ENCODE measurements around the gene POU6F2.
"Not testable (repeated sequence)": the region's sequence is repeated elsewhere in the genome, so short reads cannot be mapped to it uniquely, and the experiment has no call there.

The POU6F2 gene, protein sequence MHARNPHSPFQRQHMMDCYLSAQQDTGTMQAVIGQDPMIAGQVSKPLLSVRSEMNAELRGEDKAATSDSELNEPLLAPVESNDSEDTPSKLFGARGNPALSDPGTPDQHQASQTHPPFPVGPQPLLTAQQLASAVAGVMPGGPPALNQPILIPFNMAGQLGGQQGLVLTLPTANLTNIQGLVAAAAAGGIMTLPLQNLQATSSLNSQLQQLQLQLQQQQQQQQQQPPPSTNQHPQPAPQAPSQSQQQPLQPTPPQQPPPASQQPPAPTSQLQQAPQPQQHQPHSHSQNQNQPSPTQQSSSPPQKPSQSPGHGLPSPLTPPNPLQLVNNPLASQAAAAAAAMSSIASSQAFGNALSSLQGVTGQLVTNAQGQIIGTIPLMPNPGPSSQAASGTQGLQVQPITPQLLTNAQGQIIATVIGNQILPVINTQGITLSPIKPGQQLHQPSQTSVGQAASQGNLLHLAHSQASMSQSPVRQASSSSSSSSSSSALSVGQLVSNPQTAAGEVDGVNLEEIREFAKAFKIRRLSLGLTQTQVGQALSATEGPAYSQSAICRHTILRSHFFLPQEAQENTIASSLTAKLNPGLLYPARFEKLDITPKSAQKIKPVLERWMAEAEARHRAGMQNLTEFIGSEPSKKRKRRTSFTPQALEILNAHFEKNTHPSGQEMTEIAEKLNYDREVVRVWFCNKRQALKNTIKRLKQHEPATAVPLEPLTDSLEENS

DNA sequence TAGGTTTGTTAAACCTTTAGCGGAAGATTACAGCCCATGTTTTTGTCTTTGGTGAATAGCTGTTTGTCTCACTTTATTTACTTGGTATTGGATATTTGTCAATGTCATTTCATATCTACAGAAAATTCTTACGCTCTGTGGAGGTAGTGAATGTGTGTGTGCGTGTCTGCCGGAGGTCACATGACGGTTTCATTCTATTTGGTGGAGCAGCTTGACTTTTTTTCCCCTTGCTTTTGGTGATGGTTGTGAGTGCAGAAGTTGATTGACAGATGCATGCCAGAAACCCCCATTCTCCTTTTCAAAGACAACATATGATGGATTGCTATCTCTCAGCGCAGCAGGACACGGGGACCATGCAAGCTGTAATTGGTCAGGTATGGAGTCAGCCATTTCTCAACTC is at the start of gene POU6F2:
Gene POU6F2, plus strand, starts transcription at position 225 of the 400 bp plus-strand sequence. Its CDS starts 45 bp downstream, at position 270.
- no peak within 1 kb of the TSS for H3K4me3 Mint-ChIP-seq
- peaks cover 68% of the 10 kb centered on the region for H3K27me3 Mint-ChIP-seq
- peaks cover 3% of the 10 kb centered on the region for H3K36me3 Mint-ChIP-seq (ENCODE audit: low read depth)
- peaks cover 6% of the 10 kb centered on the region for H3K9me3 Mint-ChIP-seq
- H3K27ac Mint-ChIP-seq: no peak within 1 kb of the TSS
- no peaks in the 10 kb centered on the region for H3K4me1 Mint-ChIP-seq (ENCODE audit: low read depth)

DNA sequence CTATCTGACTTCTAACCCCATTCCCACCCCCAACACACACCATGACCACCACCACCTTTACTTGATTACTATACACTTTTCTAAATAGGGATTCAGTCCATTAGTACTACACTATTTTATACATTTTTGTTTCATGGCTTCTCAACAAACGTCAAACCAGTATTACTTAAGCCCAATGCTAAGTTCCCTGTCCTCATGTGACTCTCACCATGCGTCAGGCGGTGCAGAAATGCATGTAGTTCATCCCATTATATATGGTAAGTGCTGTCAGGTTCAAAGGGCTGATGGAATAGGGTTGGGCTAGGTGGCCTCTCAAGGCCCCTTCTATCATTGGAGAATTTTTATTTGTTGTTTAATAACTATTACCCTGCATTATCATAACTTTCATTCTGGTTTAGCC is 49.2 kb upstream of the POU6F2 start:
- no peaks in the 10 kb centered on the region for H3K27me3 Mint-ChIP-seq
- H3K9me3 Mint-ChIP-seq: no peaks in the 10 kb centered on the region
- H3K27ac Mint-ChIP-seq: no peak overlapping the region
- H3K4me1 Mint-ChIP-seq (ENCODE audit: low read depth): no peaks in the 10 kb centered on the region
- H3K36me3 Mint-ChIP-seq (ENCODE audit: low read depth): no peaks in the 10 kb centered on the region
- no peak overlapping the region for H3K4me3 Mint-ChIP-seq

DNA sequence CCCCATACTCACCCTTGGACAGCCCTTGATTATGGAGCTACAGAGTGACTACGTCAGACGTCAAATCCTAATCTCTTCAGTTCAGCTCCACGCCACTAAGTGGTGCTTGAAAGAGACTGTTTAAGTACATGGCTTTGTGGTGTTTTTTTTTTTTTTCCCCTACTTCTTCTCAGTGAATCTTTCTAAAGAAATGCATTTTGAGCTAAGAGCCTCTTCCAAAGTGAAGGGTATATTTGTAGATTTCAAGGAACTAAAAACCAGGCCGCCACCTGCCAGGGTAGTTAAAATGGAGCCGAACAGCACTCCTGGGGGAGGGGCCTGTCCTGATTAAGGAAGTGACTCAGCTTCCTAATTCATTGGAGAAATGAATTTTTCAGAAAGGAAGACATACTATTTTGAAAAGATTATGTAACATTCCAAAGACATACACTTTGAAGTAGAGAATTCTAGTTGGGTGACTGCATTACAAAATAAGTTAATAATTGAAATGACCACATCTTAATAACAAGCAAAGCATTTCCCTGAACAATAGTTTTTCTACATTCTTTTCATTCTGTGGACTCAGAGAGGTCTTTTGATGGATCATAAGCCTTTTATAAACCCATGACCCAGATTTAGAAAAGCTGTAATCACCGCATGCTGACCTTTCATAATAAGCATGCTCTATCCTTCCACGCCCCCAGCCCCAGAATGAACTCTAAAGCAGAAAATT is 48.1 kb upstream of the POU6F2 start:
- no peak overlapping the region for H3K27ac Mint-ChIP-seq
- no peaks in the 10 kb centered on the region for H3K36me3 Mint-ChIP-seq (ENCODE audit: low read depth)
- no peaks in the 10 kb centered on the region for H3K9me3 Mint-ChIP-seq
- H3K4me3 Mint-ChIP-seq: no peak overlapping the region
- no peaks in the 10 kb centered on the region for H3K27me3 Mint-ChIP-seq
- H3K4me1 Mint-ChIP-seq (ENCODE audit: low read depth): no peaks in the 10 kb centered on the region

GRCh38 chr7:38932509-38933168 is 45.1 kb upstream of the POU6F2 start:
- peaks cover 3% of the 10 kb centered on the region for H3K27me3 Mint-ChIP-seq
- H3K4me3 Mint-ChIP-seq: no peak overlapping the region
- no peaks in the 10 kb centered on the region for H3K9me3 Mint-ChIP-seq

DNA sequence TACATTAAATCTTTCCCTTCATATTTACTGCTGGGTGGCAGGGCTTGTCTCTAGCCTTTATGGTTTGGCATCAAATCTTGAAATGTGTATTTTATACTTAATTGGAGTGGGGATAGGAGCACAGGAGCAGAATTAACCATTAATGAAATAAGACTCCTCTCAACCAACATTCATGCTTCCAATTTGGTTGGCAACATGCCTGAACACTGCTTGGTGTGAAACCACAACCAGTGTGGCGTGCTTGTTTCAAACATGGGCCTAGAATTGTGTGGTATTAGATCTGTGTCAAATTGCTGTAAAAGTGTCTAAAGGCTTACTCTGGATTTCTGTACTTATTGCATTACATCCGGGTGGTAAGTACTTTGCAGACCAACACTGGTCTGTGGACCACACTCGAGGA is 43.7 kb upstream of the POU6F2 start:
- H3K4me3 Mint-ChIP-seq: no peak overlapping the region
- H3K27me3 Mint-ChIP-seq: peaks cover 3% of the 10 kb centered on the region
- H3K9me3 Mint-ChIP-seq: no peaks in the 10 kb centered on the region
- H3K36me3 Mint-ChIP-seq (ENCODE audit: low read depth): no peaks in the 10 kb centered on the region
- no peak overlapping the region for H3K27ac Mint-ChIP-seq
- no peaks in the 10 kb centered on the region for H3K4me1 Mint-ChIP-seq (ENCODE audit: low read depth)

More at GRCh38 chr7:38932509-38933168, 45.1 kb upstream of the POU6F2 start:
- Mint-ChIP-seq H3K36me3 (ENCODE audit: low read depth) (no peaks in the 10 kb centered on the region), H3K27ac (no peak overlapping the region), H3K4me1 (ENCODE audit: low read depth) (no peaks in the 10 kb centered on the region)

DNA sequence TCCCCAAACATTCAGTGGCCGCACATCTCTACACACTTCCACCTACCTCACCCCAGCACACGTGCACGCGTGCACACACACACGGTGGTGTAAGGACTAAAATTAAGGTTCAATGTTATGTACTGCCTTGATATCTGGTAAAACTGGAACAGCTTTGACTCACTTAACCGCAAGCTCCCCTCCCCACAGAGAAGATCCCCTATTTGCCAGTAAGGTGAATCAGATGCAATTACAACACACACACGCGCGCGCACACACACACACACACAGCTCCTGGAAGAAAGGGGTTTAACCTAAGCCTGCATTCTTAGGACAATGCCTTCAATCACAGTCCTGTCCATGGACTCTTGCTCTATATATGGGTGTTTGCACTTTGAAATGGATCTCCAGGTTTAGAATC is 43.2 kb upstream of the POU6F2 start:
- Mint-ChIP-seq H3K4me3 (no peak overlapping the region), H3K36me3 (ENCODE audit: low read depth) (no peaks in the 10 kb centered on the region), H3K27me3 (peaks cover 3% of the 10 kb centered on the region), H3K9me3 (no peaks in the 10 kb centered on the region), H3K27ac (no peak overlapping the region), H3K4me1 (ENCODE audit: low read depth) (no peaks in the 10 kb centered on the region)

- Mint-ChIP-seq H3K4me1 (ENCODE audit: low read depth) (no peaks in the 10 kb centered on the region), H3K27ac (no peak overlapping the region), H3K36me3 (ENCODE audit: low read depth) (no peaks in the 10 kb centered on the region), H3K9me3 (no peaks in the 10 kb centered on the region), H3K27me3 (peaks cover 3% of the 10 kb centered on the region), H3K4me3 (no peak overlapping the region)
These were observed 41.1 kb upstream of the POU6F2 start for GRCh38 chr7:38936641-38937040.

DNA sequence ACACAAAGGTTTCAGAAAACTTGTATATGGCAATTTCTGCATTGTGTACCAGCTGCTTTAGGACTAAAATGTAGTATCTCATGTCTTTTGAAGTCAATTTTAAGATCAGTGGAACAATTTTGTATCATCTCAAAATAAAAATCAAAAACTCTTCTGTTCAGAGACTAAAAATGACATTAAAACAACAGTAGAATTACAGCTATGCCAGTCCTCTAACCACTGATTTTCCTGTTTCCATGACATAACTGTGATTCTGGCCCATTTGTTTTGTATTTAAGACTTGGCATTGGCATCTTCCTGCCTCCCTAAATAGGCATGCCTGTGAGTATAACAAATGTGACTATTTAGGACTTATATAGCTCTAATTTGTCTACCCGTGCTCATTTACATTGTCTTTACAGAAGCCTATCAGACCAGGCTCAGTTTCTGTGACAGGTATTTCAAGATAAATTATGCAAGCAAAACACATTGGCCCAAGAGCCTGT is 39.7 kb upstream of the POU6F2 start:
- H3K27ac Mint-ChIP-seq: no peak overlapping the region
- peaks cover 8% of the 10 kb centered on the region for H3K27me3 Mint-ChIP-seq
- no peaks in the 10 kb centered on the region for H3K9me3 Mint-ChIP-seq
- no peaks in the 10 kb centered on the region for H3K4me1 Mint-ChIP-seq (ENCODE audit: low read depth)
- H3K36me3 Mint-ChIP-seq (ENCODE audit: low read depth): no peaks in the 10 kb centered on the region
- H3K4me3 Mint-ChIP-seq: no peak overlapping the region

DNA sequence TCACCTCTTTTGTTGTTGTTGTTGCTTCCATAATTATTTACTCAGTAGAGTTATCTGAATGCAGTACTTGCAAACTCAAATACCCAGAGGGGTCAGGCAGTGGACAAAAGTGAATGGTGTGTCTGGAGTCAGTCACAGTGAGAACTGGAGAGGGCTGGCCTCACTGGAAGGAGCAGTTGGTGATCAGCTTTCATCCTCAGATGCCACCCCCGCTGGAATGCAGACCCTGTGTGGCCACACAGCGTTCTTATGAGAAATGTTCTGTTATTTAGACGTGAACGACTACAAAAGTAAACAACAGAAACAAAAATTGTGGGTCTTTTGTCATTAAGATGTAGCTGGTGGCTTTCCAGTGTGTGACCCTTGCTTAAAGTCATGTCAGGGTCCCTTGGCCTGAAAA is 39.1 kb upstream of the POU6F2 start:
- H3K4me1 Mint-ChIP-seq (ENCODE audit: low read depth): no peaks in the 10 kb centered on the region
- H3K36me3 Mint-ChIP-seq (ENCODE audit: low read depth): no peaks in the 10 kb centered on the region
- no peak overlapping the region for H3K27ac Mint-ChIP-seq
- no peaks in the 10 kb centered on the region for H3K9me3 Mint-ChIP-seq
- H3K4me3 Mint-ChIP-seq: no peak overlapping the region
- peaks cover 8% of the 10 kb centered on the region for H3K27me3 Mint-ChIP-seq

DNA sequence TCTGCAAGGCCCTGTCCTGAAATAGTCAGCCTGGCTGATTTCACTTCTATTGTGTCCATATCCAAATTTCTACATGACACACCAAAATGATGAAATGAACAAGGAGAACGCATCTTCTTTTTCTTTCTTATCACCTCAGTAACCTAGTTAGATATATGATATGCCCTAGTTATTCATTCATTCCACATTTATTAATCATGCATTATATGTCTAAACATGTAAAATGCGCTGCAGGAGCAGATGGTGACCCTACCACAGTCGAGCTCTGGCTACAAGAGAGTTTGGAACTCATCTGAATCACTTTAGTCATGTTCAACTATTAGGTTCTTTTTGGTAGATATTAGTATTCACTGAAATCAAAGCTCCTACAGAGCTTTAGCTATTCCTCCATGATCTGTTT is 36.9 kb upstream of the POU6F2 start:
- Mint-ChIP-seq H3K4me3 (no peak overlapping the region), H3K27me3 (peaks cover 13% of the 10 kb centered on the region), H3K4me1 (ENCODE audit: low read depth) (no peaks in the 10 kb centered on the region), H3K36me3 (ENCODE audit: low read depth) (no peaks in the 10 kb centered on the region), H3K27ac (no peak overlapping the region), H3K9me3 (no peaks in the 10 kb centered on the region)

- Mint-ChIP-seq H3K27ac (no peak overlapping the region), H3K4me3 (no peak overlapping the region)
These were observed 35.2 kb upstream of the POU6F2 start for GRCh38 chr7:38942431-38943051.

DNA sequence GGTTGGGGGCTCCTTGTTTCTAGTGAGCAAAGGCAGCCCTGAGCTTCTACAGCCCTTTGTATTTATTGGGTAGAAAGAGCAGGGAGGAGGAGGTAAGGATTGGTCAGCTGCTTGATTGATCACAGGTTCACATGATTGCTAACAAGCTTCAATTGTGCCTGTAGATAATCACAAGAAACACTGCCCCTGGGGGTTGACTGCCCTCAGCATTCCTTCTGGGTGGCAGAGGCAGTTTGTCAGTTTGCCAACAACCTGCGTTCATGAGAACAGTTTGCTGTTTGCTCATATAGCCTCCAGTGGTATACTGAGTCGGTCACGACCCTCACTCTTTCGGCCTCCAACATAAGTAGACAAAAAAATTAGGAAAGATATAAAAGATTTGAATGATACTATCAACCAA is 30.2 kb upstream of the POU6F2 start:
- H3K9me3 Mint-ChIP-seq; H3K4me1 Mint-ChIP-seq (ENCODE audit: low read depth); H3K27ac Mint-ChIP-seq; H3K36me3 Mint-ChIP-seq (ENCODE audit: low read depth); H3K4me3 Mint-ChIP-seq: not testable (repeated sequence)
- peaks cover 12% of the 10 kb centered on the region for H3K27me3 Mint-ChIP-seq

More at GRCh38 chr7:38942431-38943051, 35.2 kb upstream of the POU6F2 start:
- Mint-ChIP-seq H3K9me3 (no peaks in the 10 kb centered on the region), H3K27me3 (peaks cover 10% of the 10 kb centered on the region), H3K4me1 (ENCODE audit: low read depth) (no peaks in the 10 kb centered on the region), H3K36me3 (ENCODE audit: low read depth) (no peaks in the 10 kb centered on the region)

DNA sequence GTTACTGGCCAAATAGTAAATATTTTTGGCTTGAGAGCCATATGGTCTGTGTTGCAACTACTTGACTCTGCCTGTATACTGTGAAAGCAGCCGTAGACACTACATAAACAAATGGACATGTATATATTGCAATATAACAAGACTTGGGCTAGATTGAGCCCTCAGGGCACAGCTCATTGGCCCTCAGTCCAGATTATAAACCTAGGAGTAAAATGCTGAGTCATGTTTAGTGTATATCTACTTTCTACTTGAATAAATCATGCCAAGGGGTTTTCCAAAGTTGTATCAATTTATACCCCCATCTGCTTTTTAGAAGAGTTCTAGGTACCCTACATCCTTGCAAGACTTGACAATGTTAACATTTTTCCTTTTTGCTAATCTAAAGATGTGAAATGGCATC is 27.4 kb upstream of the POU6F2 start:
- Mint-ChIP-seq H3K27ac (no peak overlapping the region), H3K4me3 (no peak overlapping the region), H3K4me1 (ENCODE audit: low read depth) (no peaks in the 10 kb centered on the region), H3K9me3 (no peaks in the 10 kb centered on the region), H3K27me3 (peaks cover 9% of the 10 kb centered on the region), H3K36me3 (ENCODE audit: low read depth) (no peaks in the 10 kb centered on the region)

GRCh38 chr7:38951213-38951612 is 26.5 kb upstream of the POU6F2 start:
- no peaks in the 10 kb centered on the region for H3K4me1 Mint-ChIP-seq (ENCODE audit: low read depth)
- H3K36me3 Mint-ChIP-seq (ENCODE audit: low read depth): no peaks in the 10 kb centered on the region
- H3K9me3 Mint-ChIP-seq: no peaks in the 10 kb centered on the region
- H3K27me3 Mint-ChIP-seq: peaks cover 12% of the 10 kb centered on the region
- no peak overlapping the region for H3K27ac Mint-ChIP-seq
- H3K4me3 Mint-ChIP-seq: no peak overlapping the region

Measured in stimulated activated naive CD8-positive, alpha-beta T cell treated with anti-CD3 and anti-CD28 coated beads, Interleukin-15, Interleukin-2, amounts not matched to agents 100 ng/mL and 50 ng/mL, for 24 hours (primary cell).